DND-41 (cell line): ENCODE results near the gene BCL2L1.

ENCODE experiments used
- EZH2 ChIP-seq: IDR thresholded peaks from 3 replicates; pipeline ENCODE4 v1.6.1; 2012; ENCODE audit warnings: borderline replicate concordance, low read depth, mild to moderate bottlenecking, moderate library complexity, low read length, inconsistent platforms; ENCODE audit not compliant: severe bottlenecking
- TF ChIP-seq, protein P1 (sequence below): IDR thresholded peaks from 2 replicates; pipeline ENCODE4 v1.5.1; 2012; ENCODE audit warnings: borderline replicate concordance, low read length, moderate library complexity, mild to moderate bottlenecking; ENCODE audit not compliant: poor library complexity, severe bottlenecking; ENCODE audit errors: extremely low read depth

DNA sequence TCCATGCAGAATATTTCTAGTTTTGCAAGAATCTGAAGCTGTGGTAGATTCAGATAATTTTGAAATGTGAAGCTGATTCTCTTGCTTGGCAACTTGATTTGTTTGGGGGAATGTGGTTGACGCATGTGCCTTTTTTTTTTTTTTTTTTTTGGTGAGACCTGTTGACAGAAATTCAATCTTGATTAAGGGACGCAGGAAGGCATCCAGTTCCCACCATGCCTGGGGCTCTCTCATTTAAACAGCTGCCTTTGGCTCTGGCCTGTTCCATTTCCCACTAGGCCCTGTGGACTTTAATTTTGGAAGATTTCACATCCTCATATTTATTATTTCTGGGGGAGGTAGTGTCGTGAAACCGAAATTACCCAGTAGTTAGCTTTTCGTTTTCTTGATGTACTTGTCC is 25.0 kb upstream of the BCL2L1 start:
- TF ChIP-seq, protein P1, sequence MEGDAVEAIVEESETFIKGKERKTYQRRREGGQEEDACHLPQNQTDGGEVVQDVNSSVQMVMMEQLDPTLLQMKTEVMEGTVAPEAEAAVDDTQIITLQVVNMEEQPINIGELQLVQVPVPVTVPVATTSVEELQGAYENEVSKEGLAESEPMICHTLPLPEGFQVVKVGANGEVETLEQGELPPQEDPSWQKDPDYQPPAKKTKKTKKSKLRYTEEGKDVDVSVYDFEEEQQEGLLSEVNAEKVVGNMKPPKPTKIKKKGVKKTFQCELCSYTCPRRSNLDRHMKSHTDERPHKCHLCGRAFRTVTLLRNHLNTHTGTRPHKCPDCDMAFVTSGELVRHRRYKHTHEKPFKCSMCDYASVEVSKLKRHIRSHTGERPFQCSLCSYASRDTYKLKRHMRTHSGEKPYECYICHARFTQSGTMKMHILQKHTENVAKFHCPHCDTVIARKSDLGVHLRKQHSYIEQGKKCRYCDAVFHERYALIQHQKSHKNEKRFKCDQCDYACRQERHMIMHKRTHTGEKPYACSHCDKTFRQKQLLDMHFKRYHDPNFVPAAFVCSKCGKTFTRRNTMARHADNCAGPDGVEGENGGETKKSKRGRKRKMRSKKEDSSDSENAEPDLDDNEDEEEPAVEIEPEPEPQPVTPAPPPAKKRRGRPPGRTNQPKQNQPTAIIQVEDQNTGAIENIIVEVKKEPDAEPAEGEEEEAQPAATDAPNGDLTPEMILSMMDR = no peak
- TF ChIP-seq EZH2 = no peak
